BLaER1 (cell line): ENCODE measurements around the gene FAM149A.

Source experiments
- H3K27ac ChIP-seq: shearing (Covaris generic); formaldehyde crosslinking; 2 replicates; pipeline ENCODE4 v1.8.1; 2022
- H3K27me3 ChIP-seq: shearing (Covaris generic); formaldehyde crosslinking; 2 replicates; pipeline ENCODE4 v1.8.1; 2022
- H3K36me3 ChIP-seq: shearing (Covaris generic); formaldehyde crosslinking; 2 replicates; pipeline ENCODE4 v1.8.1; 2022
- H3K4me1 ChIP-seq: shearing (Covaris generic); formaldehyde crosslinking; 2 replicates; pipeline ENCODE4 v1.8.1; 2022
- H3K4me2 ChIP-seq: shearing (Covaris generic); formaldehyde crosslinking; 2 replicates; pipeline ENCODE4 v1.8.1; 2022
- H3K4me3 ChIP-seq: shearing (Covaris generic); formaldehyde crosslinking; 2 replicates; pipeline ENCODE4 v1.8.1; 2022
- H3K9ac ChIP-seq: shearing (Covaris generic); formaldehyde crosslinking; 2 replicates; pipeline ENCODE4 v1.8.1; 2022
- H3K9me3 ChIP-seq: shearing (Covaris generic); formaldehyde crosslinking; 2 replicates; pipeline ENCODE4 v1.8.1; 2022
- H4K20me1 ChIP-seq: shearing (Covaris generic); formaldehyde crosslinking; 2 replicates; pipeline ENCODE4 v1.8.1; 2022
- Cebpa-rat ChIP-seq: shearing (Covaris generic); IDR thresholded peaks from 2 replicates; pipeline ENCODE4 v1.8.1; 2022

FAM149A gene

DNA sequence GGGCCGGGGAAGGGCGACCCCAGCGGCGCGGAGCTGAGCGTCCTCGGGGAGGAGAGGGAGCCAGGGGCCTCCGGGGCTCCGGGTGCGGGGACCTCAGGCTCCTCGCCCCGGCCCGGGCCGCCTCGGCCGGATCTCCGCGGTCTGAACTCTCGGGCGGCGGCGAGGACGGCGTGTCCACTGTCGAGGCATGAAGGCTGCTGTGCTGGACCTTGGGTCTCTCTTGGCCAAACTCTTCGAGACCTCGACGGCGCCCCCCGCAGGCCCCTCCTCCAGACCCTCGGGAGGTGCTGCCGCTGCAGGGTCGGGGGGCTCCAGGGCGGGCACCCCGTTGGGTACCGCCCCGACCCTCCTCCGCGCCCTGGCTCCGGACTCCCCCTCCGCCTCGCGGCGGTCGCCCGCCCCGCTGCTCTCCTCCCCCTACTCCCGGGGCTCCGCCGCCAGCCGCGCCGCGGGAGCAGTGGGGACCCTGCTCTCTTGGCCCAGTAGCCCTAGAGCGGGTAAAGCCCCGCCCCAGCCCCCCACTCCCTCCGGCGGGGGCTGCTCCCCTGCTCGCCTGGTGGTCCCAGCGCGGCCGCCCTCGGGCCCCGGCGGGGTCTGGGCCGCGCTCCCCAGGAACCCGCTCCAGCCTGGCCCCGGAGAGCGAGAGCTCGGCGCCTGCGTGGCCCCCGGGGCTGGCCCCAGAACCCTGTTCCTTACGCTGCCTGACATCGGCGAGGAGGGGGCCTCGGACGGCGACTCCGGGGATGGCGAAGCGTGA is 564 bp downstream of the FAM149A start:
- 0 out of 2 replicates have a peak overlapping the region, but pooled peaks have one; percentile 38 for H3K9ac ChIP-seq
- no peak for TF ChIP-seq Cebpa-rat
- no peaks in the 10 kb centered on the region for H3K36me3 ChIP-seq
- peaks cover 57% of the 10 kb centered on the region for H3K27me3 ChIP-seq
- no peak overlapping the region for H3K27ac ChIP-seq
- H3K4me3 ChIP-seq, result peak overlapping the region; percentile 67
- H3K4me1 ChIP-seq, result peaks cover 12% of the 10 kb centered on the region
- peak overlapping the region; percentile 94 for H3K4me2 ChIP-seq
- H3K9me3 ChIP-seq, result no peaks in the 10 kb centered on the region
- peaks cover 20% of the 10 kb centered on the region for H4K20me1 ChIP-seq

- Histone ChIP-seq H3K4me2 (peak overlapping the region; percentile 94), H3K4me3 (peak overlapping the region; percentile 67), H4K20me1 (peaks cover 20% of the 10 kb centered on the region), H3K36me3 (no peaks in the 10 kb centered on the region), H3K4me1 (peaks cover 12% of the 10 kb centered on the region), H3K27ac (no peak overlapping the region), H3K27me3 (peaks cover 57% of the 10 kb centered on the region), H3K9me3 (no peaks in the 10 kb centered on the region), H3K9ac (0 out of 2 replicates have a peak overlapping the region, but pooled peaks have one; percentile 15)
- TF ChIP-seq Cebpa-rat, result no peak
These were observed 1.3 kb downstream of the FAM149A start for GRCh38 chr4:186105647-186106321.

GRCh38 chr4:186107947-186108346 is 3.4 kb downstream of the FAM149A start:
- Histone ChIP-seq H4K20me1 (peaks cover 20% of the 10 kb centered on the region), H3K4me1 (peaks cover 12% of the 10 kb centered on the region), H3K9ac (no peak overlapping the region), H3K27ac (no peak overlapping the region), H3K4me3 (no peak overlapping the region), H3K9me3 (no peaks in the 10 kb centered on the region), H3K4me2 (no peak overlapping the region), H3K27me3 (peaks cover 55% of the 10 kb centered on the region), H3K36me3 (no peaks in the 10 kb centered on the region)
- TF ChIP-seq Cebpa-rat, result no peak

DNA sequence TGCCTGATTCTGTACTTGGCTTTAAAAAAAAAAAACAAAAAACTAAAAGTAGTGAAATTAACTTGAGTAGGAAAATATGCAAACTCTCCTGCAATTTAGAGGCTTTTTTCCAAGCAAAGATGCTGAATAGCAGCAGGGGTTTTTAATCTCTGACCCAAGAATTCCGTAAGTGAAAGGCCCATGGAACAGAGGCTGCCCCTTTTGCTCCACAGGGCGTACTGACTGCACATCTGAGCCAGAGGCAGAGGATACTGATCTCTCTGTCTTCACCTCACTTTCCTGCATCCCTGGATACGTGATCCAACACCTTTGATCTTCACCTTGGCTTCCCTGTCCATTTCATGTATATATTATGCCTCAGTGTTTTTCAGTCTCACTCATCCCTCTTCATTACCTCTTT is 3.9 kb downstream of the FAM149A start:
- Histone ChIP-seq H3K36me3 (no peaks in the 10 kb centered on the region), H3K27me3 (peaks cover 50% of the 10 kb centered on the region), H3K4me3 (no peak overlapping the region), H3K9me3 (no peaks in the 10 kb centered on the region), H3K4me2 (no peak overlapping the region), H3K27ac (no peak overlapping the region), H4K20me1 (peaks cover 20% of the 10 kb centered on the region), H3K9ac (no peak overlapping the region), H3K4me1 (peaks cover 12% of the 10 kb centered on the region)
- no peak for TF ChIP-seq Cebpa-rat

- Histone ChIP-seq H3K27ac (no peak overlapping the region), H4K20me1 (peaks cover 18% of the 10 kb centered on the region), H3K9ac (no peak overlapping the region), H3K4me3 (no peak overlapping the region), H3K4me2 (no peak overlapping the region), H3K4me1 (peaks cover 12% of the 10 kb centered on the region), H3K9me3 (no peaks in the 10 kb centered on the region), H3K36me3 (no peaks in the 10 kb centered on the region), H3K27me3 (peaks cover 42% of the 10 kb centered on the region)
- TF ChIP-seq Cebpa-rat, result no peak
These were observed 4.7 kb downstream of the FAM149A start for GRCh38 chr4:186109245-186109644.

DNA sequence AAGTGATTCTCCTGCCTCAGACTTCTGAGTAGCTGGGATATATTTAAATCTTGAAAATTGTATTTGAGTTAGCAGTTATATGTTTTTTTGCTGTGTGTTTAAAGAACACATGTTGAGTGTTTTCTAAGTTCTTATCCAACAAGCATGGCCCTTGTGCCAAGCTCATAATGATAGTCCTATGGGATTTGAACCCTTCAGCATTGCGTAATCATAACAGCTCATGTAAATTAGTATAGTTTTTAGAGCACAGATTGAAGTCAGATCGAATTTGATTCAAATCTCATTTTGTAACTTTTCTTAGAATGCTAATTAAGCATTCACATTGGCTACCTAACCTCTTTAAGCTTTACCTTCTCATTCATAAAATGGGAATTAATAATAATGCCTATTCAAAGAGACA is 12.2 kb downstream of the FAM149A start:
- H3K4me2 ChIP-seq, result no peak overlapping the region
- H3K9ac ChIP-seq, result no peak overlapping the region
- no peaks in the 10 kb centered on the region for H3K4me1 ChIP-seq
- peak; percentile 55; the same call in 1 of the 2 replicates for TF ChIP-seq Cebpa-rat
- H3K4me3 ChIP-seq, result no peak overlapping the region
- H3K27me3 ChIP-seq, result no peaks in the 10 kb centered on the region
- H3K9me3 ChIP-seq, result no peaks in the 10 kb centered on the region
- no peaks in the 10 kb centered on the region for H4K20me1 ChIP-seq
- H3K36me3 ChIP-seq, result no peaks in the 10 kb centered on the region
- no peak overlapping the region for H3K27ac ChIP-seq

GRCh38 chr4:186118582-186118981 is 14.1 kb downstream of the FAM149A start:
- Histone ChIP-seq H3K4me1 (no peaks in the 10 kb centered on the region), H3K27me3 (no peaks in the 10 kb centered on the region), H3K36me3 (no peaks in the 10 kb centered on the region), H4K20me1 (no peaks in the 10 kb centered on the region), H3K4me2 (no peak overlapping the region), H3K9me3 (no peaks in the 10 kb centered on the region), H3K9ac (no peak overlapping the region), H3K4me3 (no peak overlapping the region), H3K27ac (no peak overlapping the region)
- no peak for TF ChIP-seq Cebpa-rat

- no peak overlapping the region for H3K4me2 ChIP-seq
- no peak overlapping the region for H3K4me3 ChIP-seq
- no peak for TF ChIP-seq Cebpa-rat
- no peaks in the 10 kb centered on the region for H4K20me1 ChIP-seq
- H3K4me1 ChIP-seq, result peaks cover 6% of the 10 kb centered on the region; the same call in 1 of the 2 replicates
- H3K9me3 ChIP-seq, result peaks cover 7% of the 10 kb centered on the region; the same call in 1 of the 2 replicates
- H3K27ac ChIP-seq, result no peak overlapping the region
- H3K9ac ChIP-seq, result no peak overlapping the region
- no peaks in the 10 kb centered on the region for H3K36me3 ChIP-seq
- H3K27me3 ChIP-seq, result no peaks in the 10 kb centered on the region
These were observed 16.6 kb downstream of the FAM149A start for GRCh38 chr4:186121057-186121456.

DNA sequence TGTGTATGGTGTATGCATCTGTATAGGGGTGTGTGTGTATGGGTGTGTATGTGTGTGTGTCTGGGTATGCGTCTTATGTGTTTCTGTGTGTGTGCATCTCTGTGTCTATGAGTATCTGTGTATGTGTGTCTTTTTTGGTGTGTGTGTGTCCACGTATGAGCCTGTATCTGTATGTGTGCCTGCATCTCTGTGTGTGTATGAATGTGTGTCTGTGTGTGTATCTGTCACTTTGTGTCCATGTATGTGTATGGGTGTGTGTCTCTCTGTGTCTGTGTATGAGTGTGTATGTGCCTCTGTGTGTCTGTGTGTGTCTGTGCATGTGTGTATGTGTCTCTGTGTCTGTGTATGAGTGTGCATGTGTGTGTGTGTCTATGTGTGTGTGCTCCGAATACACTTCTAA is 24.3 kb downstream of the FAM149A start:
- H4K20me1 ChIP-seq, result no peaks in the 10 kb centered on the region
- no peak overlapping the region for H3K9ac ChIP-seq
- H3K27ac ChIP-seq, result no peak overlapping the region
- no peak for TF ChIP-seq Cebpa-rat
- peaks cover 6% of the 10 kb centered on the region; the same call in 1 of the 2 replicates for H3K4me1 ChIP-seq
- H3K4me3 ChIP-seq, result no peak overlapping the region
- H3K4me2 ChIP-seq, result no peak overlapping the region
- H3K36me3 ChIP-seq, result no peaks in the 10 kb centered on the region
- no peaks in the 10 kb centered on the region for H3K27me3 ChIP-seq
- H3K9me3 ChIP-seq, result peaks cover 9% of the 10 kb centered on the region; the same call in 1 of the 2 replicates

- Histone ChIP-seq H3K9ac (no peak overlapping the region), H3K4me1 (no peaks in the 10 kb centered on the region), H3K9me3 (no peaks in the 10 kb centered on the region), H3K36me3 (no peaks in the 10 kb centered on the region), H3K4me2 (no peak overlapping the region), H4K20me1 (no peaks in the 10 kb centered on the region), H3K4me3 (no peak overlapping the region), H3K27me3 (no peaks in the 10 kb centered on the region), H3K27ac (no peak overlapping the region)
- no peak for TF ChIP-seq Cebpa-rat
These were observed 27.4 kb downstream of the FAM149A start for GRCh38 chr4:186131935-186132334.
